ENCODE results near the gene MPZL3.

DNA sequence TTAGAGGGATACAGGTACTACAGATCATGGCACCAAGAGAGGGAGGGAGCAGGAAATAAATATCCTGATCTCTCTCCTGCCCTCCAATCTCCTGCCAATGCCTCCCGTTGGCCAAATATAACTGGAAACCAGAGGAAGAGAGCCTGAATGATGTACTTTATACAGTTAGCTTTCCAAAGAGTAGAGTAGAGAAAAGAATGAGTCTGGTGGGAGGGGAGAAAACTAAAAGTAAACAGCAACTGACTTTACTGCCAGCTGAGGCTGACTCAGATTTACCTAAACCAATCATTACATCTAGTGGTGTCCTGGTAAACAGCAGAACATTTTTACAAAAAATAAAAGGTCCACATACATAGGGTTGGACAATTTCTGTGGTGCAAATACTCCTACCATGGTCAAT, 5.1 kb downstream of the MPZL3 start:
- TF ChIP-seq CTCF (IDR thresholded peaks at IDR 0.05; ENCODE audit: low read depth, low read length) (no peak), EZH2phosphoT487 (IDR thresholded peaks at IDR 0.05; ENCODE audit: low read depth) (no peak)

Measured in OCI-LY3 (cell line).